Stimulated activated naive CD8-positive, alpha-beta T cell treated with anti-CD3 and anti-CD28 coated beads, Interleukin-15, Interleukin-2, amounts not matched to agents 100 U/mL and 50 U/mL, for 24 hours (primary cell): ENCODE measurements around the gene GFRA4.

Source experiments
- ATAC-seq: fragments of 150-1000 bp; cut with Tn5 transposase; one replicate; pipeline ENCODE4 v1.10.0; 2021
- DNase-seq: peaks from one replicate; pipeline ENCODE4 v3.0.0; 2021

GFRA4 gene

DNA sequence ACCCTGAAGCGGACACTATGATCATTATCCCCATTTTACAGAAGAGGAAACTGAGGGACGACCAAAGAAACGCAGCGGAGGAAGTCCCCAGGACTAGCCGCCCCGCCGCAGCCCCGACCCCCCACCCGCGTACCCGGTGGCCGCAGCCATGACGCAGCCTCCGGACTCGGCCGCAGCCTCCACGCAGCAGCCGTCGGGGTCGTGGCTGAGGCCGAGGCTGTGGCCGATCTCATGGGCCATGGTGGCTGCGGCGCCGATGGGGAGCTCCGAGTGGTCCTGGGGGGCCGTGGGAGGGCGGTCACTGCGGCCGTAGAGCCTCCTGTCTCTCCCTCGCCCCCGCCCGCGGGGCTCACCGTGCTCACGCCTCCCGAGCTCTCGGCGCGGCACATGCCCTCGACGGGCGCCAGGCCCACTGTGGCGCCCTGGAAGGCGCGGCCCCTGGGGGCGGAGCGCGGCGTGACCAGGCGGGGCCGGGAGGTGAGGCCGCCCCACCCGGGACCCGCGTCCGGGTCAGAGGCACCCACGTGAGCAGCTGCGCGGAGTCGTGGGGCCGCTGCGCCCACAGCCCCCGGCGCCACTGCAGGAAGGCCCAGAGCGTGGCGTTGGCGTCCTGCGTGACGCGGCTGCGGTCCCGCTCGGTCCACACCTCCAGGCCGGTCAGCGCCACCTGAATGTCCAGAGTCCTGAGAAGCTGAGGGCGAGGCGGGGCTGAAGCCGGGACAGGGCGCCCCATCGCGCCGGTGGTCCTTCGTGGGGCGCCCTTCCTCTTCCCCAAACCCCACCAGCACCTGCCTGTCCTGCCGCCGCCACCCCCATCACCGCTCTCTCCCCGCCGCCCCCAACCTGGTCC, 10.2 kb upstream of the GFRA4 start:
- DNase-seq (no peak), ATAC-seq (no peak)

DNA sequence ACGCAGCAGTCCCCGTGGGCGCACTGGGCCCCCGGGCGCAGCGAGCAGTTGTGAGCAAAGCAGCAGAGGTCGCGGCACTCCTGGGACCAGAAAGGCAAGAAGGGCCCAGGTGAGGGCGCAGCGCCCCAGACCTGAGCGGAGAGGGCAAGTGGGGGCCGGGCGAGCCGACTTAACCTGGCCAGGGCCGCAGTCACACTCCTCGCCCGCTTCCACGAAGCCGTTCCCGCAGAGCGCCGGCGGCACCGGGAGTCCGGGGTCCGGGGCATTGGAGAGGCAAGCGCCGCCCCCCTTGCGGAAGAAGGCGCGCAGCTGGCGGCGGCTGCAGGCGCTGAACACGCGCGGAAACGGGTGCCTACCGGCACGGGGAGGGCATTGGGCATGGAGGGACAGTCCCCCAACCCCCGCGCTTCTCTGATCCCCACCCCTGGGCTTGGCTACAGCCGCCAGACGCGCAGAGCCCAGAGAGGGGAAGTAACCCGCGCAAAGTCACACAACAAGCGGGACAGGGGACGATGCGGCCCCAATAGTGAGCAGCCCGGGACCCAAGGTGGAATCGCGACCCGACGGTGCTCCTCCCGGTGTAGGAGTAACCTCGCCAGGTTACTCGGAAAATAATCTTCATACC, 9.5 kb upstream of the GFRA4 start:
- peak; percentile 17 for ATAC-seq

DNA sequence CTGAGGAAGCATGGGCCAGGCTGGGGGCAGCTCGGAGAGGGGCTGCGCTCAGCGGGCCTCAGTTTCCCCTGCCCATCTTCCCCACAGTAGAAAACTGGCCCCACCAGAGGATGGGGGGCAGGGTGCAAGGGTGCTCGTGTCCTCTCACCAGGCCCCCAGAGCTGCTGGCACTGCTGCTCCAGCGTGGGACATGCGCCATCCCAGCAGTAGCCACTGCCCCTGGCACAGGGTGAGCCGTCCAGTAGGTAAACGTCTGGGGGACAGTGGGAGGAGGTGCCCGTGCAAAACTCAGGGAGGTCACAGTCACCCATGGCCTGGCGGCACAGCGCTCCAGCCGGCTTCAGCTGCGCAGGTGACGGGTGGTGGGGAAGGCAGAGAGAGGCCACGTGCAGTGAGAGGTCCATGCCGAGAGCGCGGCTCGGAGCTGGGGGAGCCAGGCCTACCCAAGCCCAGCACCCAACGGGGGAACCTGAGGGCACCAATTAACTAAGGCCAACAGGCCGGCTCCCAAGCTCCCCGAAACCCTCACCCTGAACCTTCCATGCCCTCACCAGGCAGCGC, 8.9 kb upstream of the GFRA4 start:
- ATAC-seq (no peak), DNase-seq (no peak)

More for the DNA sequence above, 9.5 kb upstream of the GFRA4 start:
- DNase-seq = no peak

DNA sequence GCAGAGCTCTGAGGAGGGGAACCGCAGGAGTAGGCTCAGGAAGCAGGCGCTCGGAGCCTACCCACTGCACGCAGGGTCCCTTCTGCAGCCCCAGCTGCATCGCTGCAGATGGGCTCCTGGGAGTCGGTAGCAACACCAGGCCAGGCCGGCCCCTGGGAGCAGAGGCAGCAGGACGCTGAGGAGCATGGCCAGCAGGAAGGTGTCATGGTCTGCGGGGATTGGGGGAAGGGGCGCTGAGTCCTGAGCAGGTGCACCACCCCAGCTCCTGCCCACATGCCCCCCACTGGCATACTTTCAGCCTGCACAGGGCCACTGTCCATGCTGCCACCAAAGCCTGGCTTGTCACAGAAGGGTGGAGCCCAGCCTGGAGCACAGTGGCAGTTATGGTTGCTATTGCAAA, 7.7 kb upstream of the GFRA4 start:
- no peak for ATAC-seq
- no peak for DNase-seq

DNA sequence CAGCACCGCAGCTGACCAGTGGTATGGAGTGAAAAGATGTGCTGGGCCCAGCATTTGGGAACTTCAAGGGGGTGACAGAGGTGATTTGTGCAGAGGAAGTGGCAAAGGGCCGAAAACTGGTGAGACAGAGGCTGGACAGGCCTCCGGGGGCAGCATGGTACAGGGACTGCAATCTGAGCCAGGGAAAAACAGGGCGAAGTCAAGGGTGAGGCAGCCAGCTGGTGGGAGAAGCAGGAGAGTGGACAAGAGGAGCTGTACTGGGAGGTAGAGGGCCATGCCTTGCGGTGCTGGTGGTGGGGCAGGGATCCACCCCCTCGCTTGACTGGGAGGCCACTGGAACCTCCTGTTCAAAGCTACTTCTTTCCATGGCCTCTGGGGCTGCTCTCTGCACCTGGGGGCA, 7.3 kb upstream of the GFRA4 start:
- ATAC-seq = no peak
- DNase-seq = no peak

DNA sequence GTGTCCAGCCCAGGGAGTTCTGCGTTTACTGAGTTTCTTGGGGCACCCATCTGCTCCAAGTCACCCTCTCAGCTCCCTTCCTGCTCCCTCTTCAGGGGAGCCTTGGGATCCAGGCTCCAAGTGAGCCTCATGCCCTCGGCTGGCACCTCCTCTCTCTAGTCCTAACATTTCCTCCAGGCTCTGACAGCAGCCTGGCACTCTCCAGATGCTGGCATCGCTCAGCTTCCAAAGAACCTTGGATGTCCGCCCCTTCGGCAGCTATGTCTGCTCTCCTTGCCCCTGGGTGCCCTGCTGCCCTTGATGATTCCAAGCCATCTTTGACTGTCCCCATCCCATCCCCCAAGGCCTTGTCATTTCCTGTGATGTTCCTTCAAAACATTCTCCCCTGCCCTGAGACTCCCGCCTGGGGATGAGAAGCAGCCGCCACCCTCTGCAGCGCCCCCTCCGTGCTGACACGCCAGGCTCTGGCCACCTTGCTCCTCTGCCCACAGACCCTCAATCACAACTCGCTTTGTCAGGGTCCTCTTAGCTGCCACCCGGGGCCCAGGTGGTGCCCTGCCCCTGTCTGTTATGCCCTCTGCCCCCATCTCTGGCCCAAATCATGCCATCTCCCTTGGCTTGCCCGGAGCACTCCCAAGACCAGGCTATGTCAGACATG, 6.6 kb upstream of the GFRA4 start:
- ATAC-seq = no peak

DNA sequence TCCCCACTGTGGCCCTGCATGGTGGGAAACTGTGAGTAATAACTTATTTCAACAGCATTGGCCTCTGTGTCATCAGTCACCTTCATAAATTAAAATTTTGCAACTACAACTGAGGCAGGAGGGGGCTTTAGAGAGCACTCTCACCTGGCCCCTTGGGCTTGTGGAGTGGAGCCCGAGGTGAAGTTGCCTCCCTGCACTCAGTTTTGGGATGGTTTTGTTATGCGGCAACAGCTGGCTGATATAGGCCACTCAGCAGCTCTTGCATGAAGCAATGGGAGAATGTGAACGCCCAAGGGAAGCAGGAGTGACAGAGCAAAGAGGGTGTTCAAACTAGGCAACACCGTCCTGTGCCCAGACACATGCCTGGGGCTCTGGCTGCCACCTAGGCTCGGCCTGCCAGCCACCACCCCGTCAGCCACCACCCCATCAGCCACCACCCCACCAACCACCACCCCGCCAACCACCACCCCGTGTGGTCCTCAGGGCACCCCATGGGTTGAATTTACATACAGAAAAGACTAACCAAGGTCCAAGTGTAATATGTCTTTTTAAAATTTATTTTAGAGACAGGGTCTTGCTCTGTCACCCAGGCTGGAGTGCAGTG, 4.3 kb upstream of the GFRA4 start:
- peak; percentile 12 for ATAC-seq
- no peak for DNase-seq

More for the DNA sequence above, 6.6 kb upstream of the GFRA4 start:
- no peak for DNase-seq

DNA sequence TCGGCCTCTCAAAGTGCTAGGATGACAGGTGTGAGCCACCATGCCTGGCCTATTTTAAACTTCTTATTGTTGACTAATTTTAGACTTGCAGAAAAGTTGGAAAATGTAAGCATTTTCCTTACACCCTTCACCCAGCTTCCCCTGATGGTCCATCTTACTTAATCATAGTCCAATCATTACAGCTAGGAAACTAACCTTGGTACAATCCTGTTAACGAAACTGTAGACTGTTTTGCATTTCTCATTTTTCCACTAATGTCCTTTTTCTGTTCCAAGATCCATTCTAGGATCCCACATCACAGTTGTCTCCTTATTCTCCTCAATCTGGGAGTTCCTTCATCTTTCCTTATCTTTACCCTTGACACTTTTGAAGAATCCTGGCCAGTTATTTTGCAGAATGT, 659 bp upstream of the GFRA4 start:
- ATAC-seq (no peak), DNase-seq (no peak)

DNA sequence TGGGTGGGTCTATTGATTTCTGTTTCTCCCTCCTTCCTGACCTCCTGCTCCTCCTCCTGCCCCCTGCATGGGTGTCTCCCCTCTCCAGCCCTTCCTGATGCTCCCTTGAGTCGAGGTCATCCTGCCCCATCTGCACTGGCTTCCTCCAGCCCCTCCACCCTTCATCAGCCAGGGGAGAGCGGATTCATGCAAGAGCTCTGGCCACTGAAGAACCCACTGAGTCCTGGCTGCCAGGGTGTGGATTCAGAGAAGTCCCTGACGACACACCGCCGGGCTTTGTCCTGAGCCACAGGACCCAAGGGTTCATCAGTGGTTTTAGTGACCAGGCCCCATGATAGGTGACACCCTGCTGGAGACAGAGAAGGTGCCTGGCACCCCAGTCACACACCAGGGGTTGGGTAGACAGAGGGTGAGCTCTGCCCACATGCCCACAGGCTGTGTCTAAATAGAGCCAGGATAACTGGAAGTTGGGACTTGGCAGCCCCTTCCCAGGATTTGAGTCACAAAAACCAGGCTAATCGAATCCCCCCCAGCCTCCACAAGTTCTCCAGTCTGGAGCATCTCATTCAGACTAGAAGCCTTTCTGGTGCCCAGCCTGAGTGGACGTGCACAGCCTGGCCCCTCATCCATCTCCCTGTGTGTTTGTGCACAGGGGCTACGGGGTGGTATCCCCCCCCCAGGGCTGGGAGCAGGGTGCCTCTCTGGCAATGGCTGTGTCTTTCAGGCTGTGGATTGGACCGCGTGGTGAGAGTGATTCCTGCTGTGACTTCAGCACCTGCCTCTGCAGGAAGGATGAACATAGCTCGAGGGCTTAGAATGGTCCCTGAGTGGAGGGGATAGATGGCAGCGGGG, 1.2 kb downstream of the GFRA4 start:
- no peak for DNase-seq
- ATAC-seq = no peak

DNA sequence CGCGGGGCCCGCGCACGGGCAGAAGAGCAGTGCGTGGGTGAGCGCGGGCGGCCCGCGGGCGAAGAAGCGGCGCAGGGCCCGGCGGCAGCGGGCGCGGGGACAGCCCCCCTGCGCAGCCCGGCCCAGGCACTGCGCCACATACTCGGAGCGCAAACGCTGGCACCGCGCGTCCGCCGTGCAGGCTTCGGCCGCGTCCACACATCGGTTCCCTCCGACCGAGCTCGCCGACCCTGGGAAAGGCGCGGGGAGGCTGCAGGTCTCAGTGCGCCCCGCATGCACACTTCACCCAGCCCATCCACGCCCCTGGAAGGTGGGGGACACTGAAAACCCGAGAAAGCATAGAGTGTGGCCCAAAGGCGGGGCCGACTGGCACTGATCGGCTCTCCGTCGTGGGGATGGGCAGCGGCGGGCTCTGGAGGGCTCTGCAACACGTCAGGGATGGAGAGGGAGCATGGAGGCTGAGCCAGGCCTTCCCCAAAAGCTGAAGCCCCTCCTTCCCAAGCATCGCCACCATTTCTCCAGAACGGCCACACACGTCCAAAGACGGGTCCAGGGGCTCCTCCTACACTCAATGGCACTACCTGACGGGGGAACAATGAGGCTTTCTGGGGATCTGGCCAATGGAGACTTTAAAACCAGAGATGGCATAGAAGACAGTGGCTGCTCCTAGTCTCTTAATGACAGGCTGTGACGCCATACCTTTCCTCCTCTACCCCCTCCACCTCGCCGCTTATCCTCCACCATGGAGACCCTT, 2.0 kb downstream of the GFRA4 start:
- DNase-seq = no peak

DNA sequence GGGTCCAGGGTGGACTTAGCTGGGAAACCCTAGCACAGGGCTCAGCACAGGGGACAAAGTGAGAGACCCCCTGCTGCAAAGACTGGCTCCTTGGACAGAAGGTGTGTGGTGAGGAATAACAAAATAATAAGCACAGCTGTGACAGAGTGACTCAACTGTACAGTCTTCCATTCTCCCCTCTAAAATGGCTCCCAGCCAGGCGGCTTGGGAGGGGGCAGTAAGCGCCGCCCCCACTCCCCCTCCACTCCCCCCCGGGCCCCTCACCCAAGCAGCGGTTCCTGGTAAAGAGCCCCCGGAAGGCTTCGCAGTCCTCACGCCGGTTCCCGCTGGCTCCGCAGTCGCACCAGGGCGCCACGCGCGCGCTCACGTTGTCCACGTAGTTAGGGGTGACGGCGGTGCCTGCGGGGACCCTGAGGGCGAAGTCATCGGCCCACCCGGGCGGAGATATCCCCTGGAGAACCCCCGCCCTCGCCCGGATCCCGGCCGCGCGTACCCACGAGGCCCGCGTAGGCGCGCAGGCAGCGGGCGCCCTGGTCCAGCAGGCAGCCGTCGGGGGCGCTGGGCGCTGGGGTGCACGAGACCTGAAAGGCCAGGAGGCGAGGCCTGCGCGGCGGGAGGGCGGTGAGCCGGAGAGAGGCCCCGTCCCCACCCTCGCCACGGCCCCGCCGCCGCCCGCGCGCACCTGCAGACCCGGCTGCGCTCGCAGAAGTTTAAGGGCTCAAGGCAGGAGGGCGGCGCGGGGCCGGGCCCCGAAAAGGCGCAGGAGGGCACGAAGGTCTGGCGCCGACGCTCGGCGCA, 2.7 kb downstream of the GFRA4 start:
- ATAC-seq (no peak), DNase-seq (no peak)

More for the DNA sequence above, 2.0 kb downstream of the GFRA4 start:
- no peak for ATAC-seq

DNA sequence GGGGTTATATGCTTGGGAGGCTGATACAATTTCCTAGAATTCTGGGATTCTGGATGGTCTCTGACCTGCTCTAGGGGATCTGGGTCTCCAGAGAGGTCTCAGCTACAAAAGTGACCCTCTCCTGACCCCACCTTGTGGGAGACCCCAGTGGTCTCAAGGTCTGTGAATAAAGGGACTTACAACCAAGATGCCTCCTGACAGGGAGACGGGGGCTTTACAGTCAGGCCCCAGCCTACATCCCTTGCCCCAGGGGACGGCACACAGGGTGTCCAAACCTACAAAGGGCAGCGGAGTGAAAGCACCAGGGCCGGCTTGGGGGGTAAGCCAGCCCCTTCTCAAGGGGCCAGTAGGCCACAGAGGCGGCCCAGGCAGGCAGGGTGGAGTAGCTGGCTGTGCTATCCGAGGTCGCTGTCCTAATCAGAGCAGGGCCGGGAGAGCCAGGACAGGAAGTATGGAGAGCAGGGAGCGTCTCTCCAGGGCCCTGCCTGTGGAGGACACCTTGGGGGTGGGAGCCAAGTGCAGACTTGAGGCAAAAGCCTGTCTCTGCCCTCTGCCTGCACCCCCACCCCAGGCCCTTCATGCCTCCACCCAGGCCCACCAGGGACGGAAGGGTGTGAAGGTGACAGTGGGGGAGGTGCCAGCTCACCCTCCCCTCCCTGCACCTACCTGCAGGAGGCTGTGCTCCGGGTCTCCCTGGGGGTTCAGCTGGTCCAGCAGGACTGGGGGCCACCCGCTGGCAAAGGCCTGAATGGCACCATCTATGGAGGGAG, 3.5 kb downstream of the GFRA4 start:
- DNase-seq = no peak
- ATAC-seq = no peak

DNA sequence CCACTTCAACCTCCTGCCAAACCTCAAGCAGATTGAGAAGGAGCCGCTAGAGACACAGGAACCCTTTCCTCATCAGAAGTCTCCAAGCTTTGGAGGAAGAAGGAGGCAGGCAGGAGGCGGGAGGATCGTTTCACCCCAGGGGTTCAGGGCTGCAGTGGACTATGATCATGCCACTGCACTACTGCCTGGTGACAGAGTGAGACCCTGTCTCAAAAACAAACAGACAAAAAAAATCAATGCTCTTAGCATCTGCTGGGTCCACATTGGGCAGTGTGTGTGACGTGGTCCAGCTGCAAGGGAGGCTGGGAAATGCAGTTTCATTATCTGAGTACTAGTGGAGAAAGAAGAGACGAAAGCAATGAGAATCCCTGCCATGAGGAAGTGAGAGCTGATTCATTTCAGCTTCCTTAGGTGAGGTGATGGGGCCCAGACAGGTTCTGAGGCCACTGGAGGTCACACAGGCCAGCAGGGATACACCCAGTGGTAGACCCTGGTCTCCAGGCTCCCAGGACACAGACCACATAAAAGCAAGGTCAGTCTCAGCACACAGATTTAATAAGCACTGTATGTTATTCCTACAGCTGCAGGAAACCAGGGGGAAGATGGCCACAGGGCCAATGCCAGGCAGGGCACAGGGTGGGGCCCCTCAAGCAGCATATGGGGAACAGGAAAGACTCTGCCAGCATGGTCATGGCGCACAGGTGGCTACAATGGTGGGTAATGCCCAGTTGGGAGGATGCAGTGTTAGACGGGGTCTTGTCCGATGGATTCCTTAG, 4.3 kb downstream of the GFRA4 start:
- DNase-seq (no peak), ATAC-seq (peak; percentile 15)

DNA sequence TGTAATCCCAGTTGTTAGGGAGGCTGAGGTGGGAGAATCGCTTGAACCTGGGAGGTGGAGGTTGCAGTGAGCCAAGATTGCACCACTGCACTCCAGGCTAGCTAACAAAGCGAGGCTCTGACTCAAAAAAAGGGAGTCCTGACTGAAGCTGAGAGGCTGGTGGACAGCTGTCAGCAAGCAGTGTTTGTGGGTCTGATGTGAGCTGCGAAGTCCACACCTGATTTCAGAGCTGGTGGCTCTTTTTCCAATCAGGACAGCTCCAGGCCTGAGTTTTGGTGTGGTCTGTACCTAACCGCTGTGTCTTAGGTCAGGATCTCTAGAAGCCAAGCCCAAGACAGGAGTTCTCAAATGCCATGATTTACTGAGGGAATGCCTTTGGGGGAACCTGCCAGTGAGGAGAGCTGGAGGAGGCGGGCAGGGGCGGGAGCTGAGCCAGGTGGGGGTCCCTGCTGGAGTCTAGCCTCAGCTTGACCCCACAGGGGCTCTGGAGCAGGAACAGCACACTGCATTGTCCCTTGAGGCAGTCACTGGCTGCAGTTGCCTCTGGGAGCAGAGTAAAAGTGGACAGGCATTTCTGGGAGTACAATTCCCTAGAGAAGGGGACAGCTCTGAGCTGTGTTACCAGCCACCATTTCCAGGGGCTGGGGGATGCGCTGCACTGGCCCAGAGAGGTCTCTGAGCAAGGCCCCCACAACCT, 5.0 kb downstream of the GFRA4 start:
- ATAC-seq (no peak), DNase-seq (no peak)

DNA sequence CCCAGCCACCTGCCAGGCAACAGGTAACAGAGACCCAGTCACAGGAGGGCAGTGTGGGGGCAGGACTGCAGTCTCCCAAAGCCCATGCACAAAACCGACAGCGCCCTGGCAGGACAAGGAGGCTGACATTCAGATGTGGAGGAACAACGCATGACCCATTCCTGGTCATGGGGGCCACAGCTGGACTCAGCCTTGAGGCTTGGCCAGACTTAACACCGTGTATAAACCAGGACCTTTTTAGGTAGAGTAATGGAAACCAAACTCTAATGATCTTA, 8.1 kb downstream of the GFRA4 start:
- no peak for DNase-seq
- ATAC-seq = no peak

DNA sequence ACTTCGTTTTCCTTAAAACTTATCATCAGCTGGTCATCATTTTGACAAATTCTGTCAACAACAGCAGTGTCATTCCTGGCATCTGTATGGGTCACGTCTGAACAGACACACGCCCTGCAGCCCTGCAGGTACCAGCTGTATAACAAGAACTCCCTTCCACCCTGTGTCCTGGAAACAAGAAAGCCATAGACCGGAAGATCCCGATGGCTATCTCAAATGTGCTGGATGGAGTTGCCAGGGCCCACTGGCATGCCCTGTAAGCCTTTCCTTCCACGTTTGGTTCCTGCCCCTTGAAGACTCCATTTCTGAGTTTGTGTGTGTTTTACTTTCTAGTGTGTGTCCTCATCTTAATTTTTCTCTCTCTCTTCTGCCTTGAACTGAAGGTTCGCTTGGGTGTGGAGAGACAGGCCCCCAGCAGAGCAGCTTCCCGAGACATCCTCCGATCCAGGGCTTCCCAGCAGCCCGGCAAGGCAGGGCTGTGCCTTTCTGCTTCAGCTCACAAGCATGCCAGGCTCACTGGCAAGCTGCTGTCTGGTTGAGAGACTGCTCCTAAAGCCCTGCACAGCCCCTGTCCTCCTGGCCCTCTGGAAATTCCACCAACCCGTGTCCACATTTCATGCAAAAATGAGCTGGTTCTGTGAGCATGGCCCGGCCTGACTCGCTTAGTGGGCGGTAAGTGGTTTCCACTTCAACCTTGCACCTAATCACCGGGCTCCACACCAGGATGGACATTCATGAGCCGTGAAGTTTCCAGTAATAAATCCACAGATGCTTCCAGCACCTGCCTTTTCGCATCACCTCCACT, 8.7 kb downstream of the GFRA4 start:
- ATAC-seq (no peak), DNase-seq (no peak)

DNA sequence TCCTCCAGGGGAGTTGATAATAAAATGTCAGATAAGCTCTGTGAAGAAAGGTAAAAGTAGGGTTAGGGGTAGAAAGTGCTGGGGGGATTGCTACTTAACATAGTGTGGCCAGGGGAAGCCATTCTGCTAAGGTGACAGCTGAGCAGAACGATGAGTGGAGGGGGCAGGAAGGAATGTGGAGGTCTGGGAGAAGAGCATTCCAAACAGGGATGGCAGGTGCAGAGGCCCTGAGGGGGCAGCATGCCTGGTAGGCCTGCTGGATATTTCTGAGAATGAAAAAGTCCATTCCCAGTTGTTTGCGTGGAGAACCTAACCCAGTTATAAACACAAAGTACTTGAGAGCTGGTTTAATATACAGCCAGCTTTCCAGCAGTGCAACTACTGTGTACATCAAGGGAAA, 9.3 kb downstream of the GFRA4 start:
- no peak for ATAC-seq
- no peak for DNase-seq
